H1 (cell line): ENCODE measurements around the gene ETFBKMT. TPM values are rescaled to one million over a fixed set of nuclear protein-coding genes. Genes with fewer than 3 reads are reported as not detected.

Experiments
- CTCF ChIA-PET: fragments of 300-600 bp; sonication (Branson Sonifier 250); formaldehyde crosslinking; loops from one replicate; lab custom pipeline; 2021; ENCODE audit not compliant: partially characterized antibody; lab: Charles Lee
- POLR2A ChIA-PET: fragments of 300-600 bp; sonication (Branson Sonifier 250); formaldehyde crosslinking; loops from one replicate; lab custom pipeline; 2021; ENCODE audit warnings: inconsistent platforms; ENCODE audit not compliant: partially characterized antibody; lab: Charles Lee
- DNase-seq, 2 experiments: peaks; one replicate each; pipeline versions ENCODE4 v3.0.0 to v3.0.0-alpha.2; 2010 to 2022; ENCODE audit warnings: low spot score in 2 of 2, low read depth in 1 of 2, mixed read lengths in 1 of 2
- FAIRE-seq: peaks from 2 replicates; lab custom pipeline; 2011; peaks lifted over from hg19 to GRCh38; lab: Jason Lieb, UNC
- H2AFZ ChIP-seq: 2 replicates; pipeline ENCODE4 v1.8.1; 2012; ENCODE audit warnings: low read length, inconsistent platforms
- H2AK5ac ChIP-seq: 2 replicates; pipeline ENCODE4 v1.6.1; 2013; ENCODE audit warnings: low read depth, low read length
- H2BK120ac ChIP-seq: replicated peaks from 2 replicates; pipeline ENCODE3; 2013; ENCODE audit warnings: low read depth, low read length, inconsistent platforms
- H2BK12ac ChIP-seq: 2 replicates; pipeline ENCODE4 v1.6.1; 2013; ENCODE audit warnings: low read depth, low read length
- H2BK15ac ChIP-seq: 2 replicates; pipeline ENCODE4 v1.6.1; 2013; ENCODE audit warnings: low read length
- H2BK20ac ChIP-seq: 2 replicates; pipeline ENCODE4 v1.6.1; 2013; ENCODE audit warnings: low read length
- H2BK5ac ChIP-seq: 2 replicates; pipeline ENCODE4 v1.6.1; 2013; ENCODE audit warnings: low read depth, low read length
- H3K14ac ChIP-seq: 2 replicates; pipeline ENCODE4 v1.6.1; 2013; ENCODE audit warnings: inconsistent platforms; ENCODE audit not compliant: insufficient read length
- H3K18ac ChIP-seq: 2 replicates; pipeline ENCODE4 v1.6.1; 2013; ENCODE audit warnings: low read length; ENCODE audit errors: extremely low read depth
- H3K23ac ChIP-seq: 2 replicates; pipeline ENCODE4 v1.6.1; 2013; ENCODE audit warnings: inconsistent platforms; ENCODE audit not compliant: insufficient read length
- H3K23me2 ChIP-seq: 2 replicates; pipeline ENCODE4 v1.6.1; 2013; ENCODE audit warnings: low read depth, low read length
- H3K27ac ChIP-seq: 2 replicates; pipeline ENCODE4 v1.6.1; 2011; ENCODE audit warnings: low read depth, low read length, inconsistent platforms
- H3K27me3 ChIP-seq, 4 experiments: replicated peaks in 1 of 4; 1 replicate in 1 of 4; 2 replicates in 3 of 4; pipeline versions ENCODE4 v1.6.1 to v1.8.1; 2011 to 2013; ENCODE audit warnings: low read length in 3 of 4, mild to moderate bottlenecking in 3 of 4, inconsistent platforms in 2 of 4, mixed read lengths in 2 of 4, moderate library complexity in 1 of 4; ENCODE audit not compliant: control insufficient read depth in 3 of 4, insufficient read depth in 3 of 4; ENCODE audit errors: extremely low read depth in 1 of 4
- H3K36me3 ChIP-seq, 4 experiments: 2 replicates each; pipeline versions ENCODE4 v1.6.1 to v1.8.1; 2011 to 2013; ENCODE audit warnings: mild to moderate bottlenecking in 4 of 4, low read length in 3 of 4, moderate library complexity in 2 of 4, control low read depth in 1 of 4, inconsistent platforms in 1 of 4; ENCODE audit not compliant: insufficient read depth in 4 of 4, control insufficient read depth in 2 of 4
- H3K4ac ChIP-seq: replicated peaks from 2 replicates; pipeline ENCODE3; 2013; ENCODE audit warnings: low read length, low read depth, mixed read lengths, inconsistent platforms; ENCODE audit not compliant: insufficient read length
- H3K4me1 ChIP-seq, 4 experiments: replicated peaks in 1 of 4; 1 replicate in 1 of 4; 2 replicates in 3 of 4; pipeline versions ENCODE4 v1.6.1 to v1.8.1; 2011 to 2013; ENCODE audit warnings: low read length in 3 of 4, inconsistent platforms in 2 of 4, mixed read lengths in 1 of 4; ENCODE audit not compliant: insufficient read depth in 4 of 4, control insufficient read depth in 3 of 4
- H3K4me2 ChIP-seq, 2 experiments: 2 replicates each; pipeline versions ENCODE4 v1.6.1 to v1.8.1; 2011 to 2013; ENCODE audit warnings: low read depth in 2 of 2, low read length in 2 of 2, control low read depth in 1 of 2, inconsistent platforms in 1 of 2, mild to moderate bottlenecking in 1 of 2; ENCODE audit not compliant: insufficient read depth in 1 of 2
- H3K4me3 ChIP-seq, 4 experiments: fragments of 200-600, 300-600 bp in 1 of 4; sonication (generic), shearing (Covaris generic), sonication (Bioruptor Twin) in 1 of 4; 2 replicates each; pipeline versions ENCODE4 v1.5.1 to v1.8.1; 2011 to 2016; ENCODE audit warnings: low read length in 4 of 4, low read depth in 3 of 4, control low read depth in 2 of 4, inconsistent platforms in 2 of 4, mild to moderate bottlenecking in 2 of 4, mixed read lengths in 1 of 4, moderate library complexity in 1 of 4; ENCODE audit not compliant: insufficient read depth in 2 of 4; ENCODE audit errors: extremely low read depth in 1 of 4
- H3K56ac ChIP-seq: replicated peaks from 2 replicates; pipeline ENCODE3; 2013; ENCODE audit warnings: low read depth, mild to moderate bottlenecking, mixed read lengths, low read length, inconsistent platforms; ENCODE audit not compliant: insufficient read length
- H3K79me1 ChIP-seq: 2 replicates; pipeline ENCODE4 v1.6.1; 2013; ENCODE audit warnings: low read depth, low read length, control low read depth
- H3K79me2 ChIP-seq, 2 experiments: 2 replicates each; pipeline versions ENCODE4 v1.6.1 to v1.8.1; 2012 to 2013; ENCODE audit warnings: low read length in 2 of 2, mild to moderate bottlenecking in 2 of 2, inconsistent platforms in 1 of 2; ENCODE audit not compliant: insufficient read depth in 2 of 2, control insufficient read depth in 1 of 2
- H3K9ac ChIP-seq, 4 experiments: replicated peaks in 1 of 4; 1 replicate in 1 of 4; 2 replicates in 3 of 4; pipeline versions ENCODE4 v1.6.1 to v1.8.1; 2011 to 2013; ENCODE audit warnings: low read depth in 3 of 4, low read length in 3 of 4, control low read depth in 2 of 4, mild to moderate bottlenecking in 2 of 4, moderate library complexity in 2 of 4, inconsistent platforms in 1 of 4; ENCODE audit errors: extremely low read depth in 1 of 4
- H3K9me3 ChIP-seq, 2 experiments: 2 replicates each; pipeline versions ENCODE4 v1.6.1 to v1.8.1; 2012 to 2013; ENCODE audit warnings: mild to moderate bottlenecking in 2 of 2, moderate library complexity in 2 of 2, control low read depth in 1 of 2, inconsistent platforms in 1 of 2, low read depth in 1 of 2, low read length in 1 of 2, mixed read lengths in 1 of 2; ENCODE audit not compliant: insufficient read depth in 2 of 2
- H4K20me1 ChIP-seq, 2 experiments: replicated peaks in 1 of 2; 2 replicates each; pipeline versions ENCODE3 to v1.8.1; 2011 to 2013; ENCODE audit warnings: inconsistent platforms in 2 of 2, low read length in 2 of 2, mild to moderate bottlenecking in 1 of 2; ENCODE audit not compliant: insufficient read depth in 2 of 2, control insufficient read depth in 1 of 2
- H4K5ac ChIP-seq: 2 replicates; pipeline ENCODE4 v1.6.1; 2013; ENCODE audit warnings: low read length, low read depth, mixed read lengths, inconsistent platforms; ENCODE audit not compliant: insufficient read length
- H4K8ac ChIP-seq: 2 replicates; pipeline ENCODE4 v1.8.0; 2013; ENCODE audit warnings: mild to moderate bottlenecking, moderate library complexity, low read length, inconsistent platforms; ENCODE audit not compliant: insufficient read depth; ENCODE audit errors: extremely low read depth
- H4K91ac ChIP-seq: replicated peaks from 2 replicates; pipeline ENCODE3; 2013; ENCODE audit warnings: low read length, mixed read lengths, inconsistent platforms; ENCODE audit not compliant: insufficient read length
- ASH2L ChIP-seq: fragments of 200-600, 300-600 bp; sonication (generic); IDR thresholded peaks from one replicate; pipeline ENCODE4 v1.7.1; 2017; ENCODE audit warnings: low read length
- CREB1 ChIP-seq: IDR thresholded peaks from 2 replicates; pipeline ENCODE4 v1.6.1; 2012; ENCODE audit warnings: inconsistent platforms
- CTBP2 ChIP-seq: IDR thresholded peaks from 2 replicates; pipeline ENCODE4 v1.7.0; 2011; ENCODE audit warnings: borderline replicate concordance, mild to moderate bottlenecking, moderate library complexity, mixed read lengths, low read length; ENCODE audit not compliant: insufficient read depth, insufficient read length
- EP300 ChIP-seq, 2 experiments: IDR thresholded peaks; 1 replicate in 1 of 2; 2 replicates in 1 of 2; pipeline ENCODE4 v1.6.1; 2011 to 2012; ENCODE audit warnings: low read depth in 2 of 2, low read length in 2 of 2, mild to moderate bottlenecking in 2 of 2, borderline replicate concordance in 1 of 2, inconsistent platforms in 1 of 2, moderate library complexity in 1 of 2
- EZH2 ChIP-seq: fragments of 200-600 bp; sonication (generic); IDR thresholded peaks from 2 replicates; pipeline ENCODE4 v1.7.1; 2012; ENCODE audit warnings: low read depth, mild to moderate bottlenecking, moderate library complexity, low read length, inconsistent platforms; ENCODE audit not compliant: severe bottlenecking
- FOSL1 ChIP-seq: IDR thresholded peaks from 2 replicates; pipeline ENCODE4 v1.6.1; 2011; ENCODE audit warnings: mild to moderate bottlenecking, low read depth, low read length, moderate library complexity; ENCODE audit not compliant: insufficient read depth
- GTF2F1 ChIP-seq: IDR thresholded peaks from 2 replicates; pipeline ENCODE4 v1.6.1; 2012; ENCODE audit warnings: low read depth, low read length, improper control_type of control experiment, borderline replicate concordance
- HDAC2 ChIP-seq, 2 experiments: fragments of 300-600 bp in 1 of 2; sonication (generic) in 1 of 2; IDR thresholded peaks; 2 replicates each; pipeline ENCODE4 v1.6.1; 2011 to 2012; ENCODE audit warnings: low read depth in 2 of 2, low read length in 2 of 2, mild to moderate bottlenecking in 2 of 2, moderate library complexity in 2 of 2, borderline replicate concordance in 1 of 2, inconsistent platforms in 1 of 2
- RBBP5 ChIP-seq: IDR thresholded peaks from 2 replicates; pipeline ENCODE4 v1.7.1; 2012; ENCODE audit warnings: low read depth, mild to moderate bottlenecking, inconsistent platforms, low read length, moderate library complexity, borderline replicate concordance
- SIRT6 ChIP-seq: IDR thresholded peaks from one replicate; pipeline ENCODE4 v1.7.1; 2012; ENCODE audit warnings: low read length, inconsistent platforms
- SRF ChIP-seq: IDR thresholded peaks from 2 replicates; pipeline ENCODE4 v1.6.1; 2011; ENCODE audit warnings: mild to moderate bottlenecking, low read depth, low read length, moderate library complexity
- TCF12 ChIP-seq: IDR thresholded peaks from 2 replicates; pipeline ENCODE4 v1.6.1; 2011; ENCODE audit warnings: low read depth, mild to moderate bottlenecking, low read length
- YY1 ChIP-seq: IDR thresholded peaks from 2 replicates; pipeline ENCODE4 v1.6.1; 2011; ENCODE audit warnings: low read depth, mild to moderate bottlenecking, low read length
- ZNF274 ChIP-seq: IDR thresholded peaks from 2 replicates; pipeline ENCODE4 v1.7.0; 2012; ENCODE audit warnings: low read length, borderline replicate concordance; ENCODE audit errors: extremely low read depth
- WGBS, 2 experiments: shearing (Covaris generic) in 1 of 2; methylation state at CpG; one replicate each; pipeline versions ENCODE4 v1.1.6 to v1.1.7; 2013 to 2015; ENCODE audit warnings: low lambda C conversion rate in 2 of 2, mixed read lengths in 2 of 2, inconsistent platforms in 1 of 2, low coverage in 1 of 2, missing lambda C conversion rate in 1 of 2; ENCODE audit not compliant: insufficient replicate concordance in 2 of 2, insufficient coverage in 1 of 2, insufficient read length in 1 of 2; ENCODE audit errors: extremely low coverage in 1 of 2, missing lambda C conversion rate in 1 of 2; 5-methylcytosine and 5-hydroxymethylcytosine counted together
- polyA plus RNA-seq, 7 experiments: library from polyadenylated mRNA; depleted of rRNA in 3 of 7; stranded (reverse) in 5 of 7; unstranded in 2 of 7; fragments of >200 nt in 5 of 7; fragments of 200-250 nt in 2 of 7; gene quantifications; 1 replicate in 5 of 7; 2 replicates in 1 of 7; 4 replicates in 1 of 7; pipeline versions ENCODE4 v1.2.1 to v1.2.3, GENCODE V29; 2011 to 2013; ENCODE audit warnings: missing spikeins in 2 of 7, mixed read lengths in 2 of 7
- total RNA-seq: library from RNA; stranded (reverse); fragmentation: NEBNext Ultra II Directional; extraction: Animal tissue kit (Norgen Biotek cat#: 25700); gene quantifications from 2 replicates; pipeline ENCODE4 v1.2.1, GENCODE V29; 2021

ETFBKMT gene
- total and polyA plus RNA-seq, 2 of the 8 experiments (the other 6 are each of a cell fraction or from before 2014, with no cell fraction given) = 0.59 to 1.7 TPM

GRCh38 chr12:31685801-31686200, 26.3 kb downstream of the ETFBKMT start:
- Histone ChIP-seq H3K4me1 (no peaks in the 10 kb centered on the region), H4K91ac (no peak overlapping the region), H3K18ac (no peak overlapping the region), H2AK5ac (no peak overlapping the region), H2BK12ac (no peak overlapping the region), H2BK15ac (no peak overlapping the region), H3K27me3 (no peaks in the 10 kb centered on the region), H2AFZ (no peak overlapping the region), H2BK20ac (no peak overlapping the region), H3K4me3 (no peak overlapping the region), H4K20me1 (no peaks in the 10 kb centered on the region), H3K9ac (no peak overlapping the region), H3K9me3 (0 out of 4 replicates have a peak, but pooled peaks cover 6 to 10% of the 10 kb centered on the region in 2 experiments), H3K79me2 (no peaks in the 10 kb centered on the region), H3K36me3 (peaks cover 0 to 3% (median 0%) of the 10 kb centered on the region in 4 experiments; a peak in 1 of 8 replicates), H4K5ac (no peak overlapping the region), H3K4me2 (no peak overlapping the region), H3K4ac (no peak overlapping the region), H4K8ac (no peak overlapping the region), H2BK120ac (no peak overlapping the region), H3K56ac (no peak overlapping the region), H3K79me1 (no peaks in the 10 kb centered on the region), H3K27ac (no peak overlapping the region), H2BK5ac (no peak overlapping the region), H3K14ac (no peak overlapping the region), H3K23me2 (no peaks in the 10 kb centered on the region), H3K23ac (no peak overlapping the region)
- TF ChIP-seq RBBP5 = no peak
- no peak for TF ChIP-seq FOSL1
- TF ChIP-seq ASH2L = no peak
- TF ChIP-seq TCF12 = no peak
- no peak for TF ChIP-seq SIRT6
- no peak for TF ChIP-seq YY1
- no peak for TF ChIP-seq EZH2
- no peak for TF ChIP-seq ZNF274
- TF ChIP-seq CTBP2 = no peak
- TF ChIP-seq SRF = no peak
- no peak for TF ChIP-seq GTF2F1
- no peak for TF ChIP-seq HDAC2 (IDR thresholded peaks at IDR 0.05; ENCODE audit: borderline replicate concordance in 1 of 2, low read depth in 2 of 2, low read length in 2 of 2)
- no peak for TF ChIP-seq EP300 (IDR thresholded peaks at IDR 0.05; ENCODE audit: borderline replicate concordance in 1 of 2, low read depth in 2 of 2, low read length in 2 of 2)
- no peak for TF ChIP-seq CREB1
- DNase-seq = no peak
- 88% methylated on average over 2 of the region's 3 CpGs; no CpG with 5 or more reads in 1 of the 2 experiments for WGBS, 2 experiments
- no peak for FAIRE-seq
- ChIA-PET CTCF (interaction anchor here (0.6 to 1.2 kb wide), 3 partner anchors 10 to 829 kb away, joined by 3 to 4 read pairs (median 3); no protein-coding TSS in a partner anchor), POLR2A (interaction anchor here (0.6 kb wide), 1 partner anchor 307 kb away, joined by 3 read pairs; no protein-coding TSS in a partner anchor)
